Fibroblast of lung (primary cell): Measurements from ENCODE around the gene TADA2A. TPM values are rescaled to one million over a fixed set of nuclear protein-coding genes. Genes with fewer than 3 reads are reported as not detected.

Experiments
- DNase-seq, 2 donors: peaks; one replicate each; pipeline versions ENCODE4 v3.0.0 to v3.0.0-alpha.2; 2010; ENCODE audit warnings: low read depth in 2 of 2
- H2AFZ ChIP-seq: 2 replicates; pipeline ENCODE4 v1.5.1; 2012; ENCODE audit warnings: low read length, control low read depth, inconsistent platforms
- H3K27ac ChIP-seq: 2 replicates; pipeline ENCODE4 v1.5.1; 2011; ENCODE audit warnings: low read length, control low read depth; ENCODE audit not compliant: insufficient read depth
- H3K27me3 ChIP-seq: 2 replicates; pipeline ENCODE4 v1.5.1; 2011; ENCODE audit warnings: mild to moderate bottlenecking, low read length; ENCODE audit not compliant: control insufficient read depth, insufficient read depth
- H3K36me3 ChIP-seq: 2 replicates; pipeline ENCODE4 v1.5.1; 2011; ENCODE audit warnings: low read length; ENCODE audit not compliant: control insufficient read depth, insufficient read depth
- H3K4me1 ChIP-seq: 2 replicates; pipeline ENCODE4 v1.5.1; 2011; ENCODE audit warnings: low read length; ENCODE audit not compliant: control insufficient read depth, insufficient read depth; ENCODE audit errors: extremely low read depth
- H3K4me2 ChIP-seq: 2 replicates; pipeline ENCODE4 v1.5.1; 2011; ENCODE audit warnings: low read length, control low read depth; ENCODE audit not compliant: insufficient read depth; ENCODE audit errors: extremely low read depth
- H3K4me3 ChIP-seq, 4 experiments: fragments of 200-600 bp in 1 of 4; sonication (generic) in 1 of 4; replicated peaks in 1 of 4; 2 replicates each; pipeline ENCODE4 v1.5.1; 2011 to 2016; ENCODE audit warnings: low read length in 4 of 4, low read depth in 3 of 4, mild to moderate bottlenecking in 3 of 4, control low read depth in 2 of 4, inconsistent platforms in 1 of 4, mixed read lengths in 1 of 4; ENCODE audit not compliant: insufficient read depth in 1 of 4; ENCODE audit errors: control extremely low read depth in 1 of 4
- H3K79me2 ChIP-seq: 2 replicates; pipeline ENCODE4 v1.5.1; 2012; ENCODE audit warnings: mild to moderate bottlenecking, low read length, inconsistent platforms; ENCODE audit not compliant: control insufficient read depth, insufficient read depth
- H3K9ac ChIP-seq: 2 replicates; pipeline ENCODE4 v1.5.1; 2011; ENCODE audit warnings: mild to moderate bottlenecking, low read length, control low read depth; ENCODE audit not compliant: insufficient read depth
- H3K9me3 ChIP-seq: 2 replicates; pipeline ENCODE4 v1.5.1; 2012; ENCODE audit warnings: low read depth, low read length; ENCODE audit not compliant: control insufficient read depth, insufficient read depth
- H4K20me1 ChIP-seq: 2 replicates; pipeline ENCODE4 v1.5.1; 2011; ENCODE audit warnings: low read length; ENCODE audit not compliant: control insufficient read depth, insufficient read depth; ENCODE audit errors: extremely low read depth
- CTCF ChIP-seq, 2 donors: IDR thresholded peaks in 1 of 2; conservative IDR thresholded peaks in 1 of 2; 1 replicate in 1 of 2; 2 replicates in 1 of 2; pipeline ENCODE4 v1.5.1; 2011 to 2012; ENCODE audit warnings: low read length in 2 of 2, control low read depth in 1 of 2, inconsistent platforms in 1 of 2, low read depth in 1 of 2, mild to moderate bottlenecking in 1 of 2
- EZH2 ChIP-seq: IDR thresholded peaks from 2 replicates; pipeline ENCODE4 v1.5.1; 2012; ENCODE audit warnings: low read length, control low read depth, mild to moderate bottlenecking; ENCODE audit errors: missing control alignments
- polyA plus RNA-seq, 2 donors: library from polyadenylated mRNA; depleted of rRNA in 1 of 2; stranded (reverse) in 1 of 2; unstranded in 1 of 2; fragments of >200 nt; gene quantifications; 2 replicates each; pipeline ENCODE4 v1.2.1, GENCODE V29; 2011 to 2012; ENCODE audit warnings: missing spikeins in 1 of 2
- total RNA-seq: library from RNA; depleted of rRNA; stranded (reverse); fragments of >200 nt; gene quantifications from 2 replicates; pipeline ENCODE4 v1.2.1, GENCODE V29; 2014

Gene TADA2A
- total and polyA plus RNA-seq, 2 donors (not counting 1 experiment from before 2014, with no cell fraction given) = 18.7 to 23.9 TPM

DNA sequence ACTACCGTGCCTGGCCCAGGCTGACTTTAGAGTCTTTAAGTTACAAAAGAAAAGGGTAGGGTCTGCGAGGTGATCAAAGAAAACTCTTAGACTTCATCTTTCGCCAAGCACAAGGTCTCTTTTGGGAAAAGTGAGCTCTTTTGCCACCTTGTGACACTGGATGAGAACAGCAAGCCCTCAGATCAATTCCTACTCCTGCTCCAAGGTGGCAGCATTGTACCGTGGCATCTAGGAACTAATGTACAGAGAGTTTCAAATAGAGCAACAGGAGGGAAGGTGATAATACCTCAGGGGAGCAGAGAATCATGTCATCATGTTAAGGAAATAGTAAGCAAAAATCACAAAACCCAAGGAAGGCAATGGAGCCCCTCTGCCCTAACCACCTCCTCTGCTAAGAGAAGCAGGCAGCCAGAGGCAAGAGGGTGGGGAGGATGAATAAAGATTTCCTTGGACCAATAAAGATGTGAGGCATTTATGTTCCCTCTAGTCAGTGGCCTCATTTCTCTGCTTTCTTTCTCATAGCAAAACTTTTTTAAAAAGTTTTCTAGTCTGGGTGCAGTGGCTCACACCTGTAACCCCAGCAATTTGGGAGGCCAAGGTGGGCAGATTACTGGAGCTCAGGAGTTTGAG lies 33.0 kb upstream of the TADA2A start:
- H3K4me3 ChIP-seq = no peak overlapping the region
- no peak overlapping the region for H3K9ac ChIP-seq
- no peak overlapping the region for H3K27ac ChIP-seq
- no peaks in the 10 kb centered on the region for H3K79me2 ChIP-seq
- H3K9me3 ChIP-seq = no peaks in the 10 kb centered on the region
- H2AFZ ChIP-seq = peak overlapping the region; percentile 71
- H3K27me3 ChIP-seq = no peaks in the 10 kb centered on the region
- no peaks in the 10 kb centered on the region for H3K36me3 ChIP-seq
- H3K4me1 ChIP-seq = no peaks in the 10 kb centered on the region
- DNase-seq = peak; percentile 70 to 88
- H3K4me2 ChIP-seq = no peak overlapping the region
- H4K20me1 ChIP-seq = no peaks in the 10 kb centered on the region
- TF ChIP-seq EZH2 (no peak), CTCF (conservative IDR thresholded peaks at IDR 0.05 in 1 of 2, IDR thresholded peaks at IDR 0.05 in 1 of 2; ENCODE audit: low read depth in 1 of 2, low read length in 2 of 2) (peak; percentile 100)

- H3K36me3 ChIP-seq = no peaks in the 10 kb centered on the region
- no peak within 1 kb of the TSS for H2AFZ ChIP-seq
- H3K27me3 ChIP-seq = no peaks in the 10 kb centered on the region
- H3K9ac ChIP-seq = no peak within 1 kb of the TSS
- H3K9me3 ChIP-seq = no peaks in the 10 kb centered on the region
- no peaks in the 10 kb centered on the region for H4K20me1 ChIP-seq
- no peak within 1 kb of the TSS for H3K27ac ChIP-seq
- DNase-seq = no peak
- H3K4me3 ChIP-seq = no peak within 1 kb of the TSS
- H3K4me2 ChIP-seq = no peak within 1 kb of the TSS
- no peaks in the 10 kb centered on the region for H3K79me2 ChIP-seq
- no peaks in the 10 kb centered on the region for H3K4me1 ChIP-seq
- TF ChIP-seq CTCF (conservative IDR thresholded peaks at IDR 0.05 in 1 of 2, IDR thresholded peaks at IDR 0.05 in 1 of 2; ENCODE audit: low read depth in 1 of 2, low read length in 2 of 2) = no peak
- TF ChIP-seq EZH2 = no peak
These were observed 31.0 kb upstream of the TADA2A start, which contains the start of gene C17orf78 for GRCh38 chr17:37375706-37376105. Gene C17orf78 (plus strand): TSS chr17:37375985. CDS start chr17:37376093, 108 bp downstream.

GRCh38 chr17:37382056-37382455 lies 24.6 kb upstream of the TADA2A start:
- no peak for TF ChIP-seq CTCF (conservative IDR thresholded peaks at IDR 0.05 in 1 of 2, IDR thresholded peaks at IDR 0.05 in 1 of 2; ENCODE audit: low read depth in 1 of 2, low read length in 2 of 2)
- no peak for TF ChIP-seq EZH2
- H3K9ac ChIP-seq = no peak overlapping the region
- no peak overlapping the region for H3K4me2 ChIP-seq
- H4K20me1 ChIP-seq = no peaks in the 10 kb centered on the region
- H3K4me1 ChIP-seq = no peaks in the 10 kb centered on the region
- no peaks in the 10 kb centered on the region for H3K79me2 ChIP-seq
- no peak for DNase-seq
- no peaks in the 10 kb centered on the region for H3K9me3 ChIP-seq
- no peaks in the 10 kb centered on the region for H3K27me3 ChIP-seq
- H2AFZ ChIP-seq = no peak overlapping the region
- no peak overlapping the region for H3K4me3 ChIP-seq
- no peaks in the 10 kb centered on the region for H3K36me3 ChIP-seq
- H3K27ac ChIP-seq = no peak overlapping the region
